HG03457 (cell line): ENCODE measurements around the gene GRIN2B.

ENCODE experiments used
- ATAC-seq: cut with Tn5 transposase; IDR thresholded peaks from one replicate; pipeline ENCODE4 v1.9.1; 2021; ENCODE audit warnings: moderate number of reproducible peaks; ENCODE audit not compliant: unreplicated experiment

GRIN2B gene

DNA sequence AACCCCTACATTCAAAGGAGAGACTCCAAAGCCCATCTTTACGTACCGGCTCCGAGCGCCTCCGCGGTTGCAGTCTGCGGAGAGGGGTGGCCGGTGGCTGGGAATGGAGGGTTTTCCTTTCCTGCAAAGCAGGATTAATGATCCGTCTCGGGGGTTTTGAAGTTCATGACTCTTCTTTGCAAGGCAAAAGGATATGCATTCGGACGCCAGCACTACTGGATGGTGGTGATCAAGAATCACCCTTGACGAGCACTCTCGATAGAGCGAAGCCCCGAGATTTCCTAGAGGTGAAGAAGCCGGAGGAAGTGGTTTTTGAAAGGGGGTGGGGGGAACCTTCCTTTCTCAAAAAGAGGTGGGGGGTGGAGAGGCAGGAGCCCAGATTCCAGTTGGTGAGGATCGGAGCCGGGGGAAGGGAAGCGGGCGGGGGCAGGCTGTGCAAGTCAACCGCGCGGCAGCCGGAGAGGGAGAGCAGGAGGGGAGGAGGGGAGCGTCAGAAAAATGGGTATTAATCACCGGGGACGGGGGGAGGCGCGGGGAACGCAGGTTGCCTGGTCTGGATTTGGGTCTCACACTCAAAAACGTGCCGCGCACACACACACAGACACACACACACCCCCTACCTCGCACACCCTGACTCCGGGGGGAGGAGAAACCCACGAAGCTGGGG, at the start of gene GRIN2B:
Gene GRIN2B (minus strand): TSS at position 307 of the 667 bp plus-strand sequence. CDS start 115,394 bp downstream, outside the sequence.
- ATAC-seq: no peak

GRCh38 chr12:14026537-14026936, 45.1 kb upstream of the GRIN2B start:
- ATAC-seq: no peak

- ATAC-seq: no peak
Measured at GRCh38 chr12:14024591-14024990, 43.2 kb upstream of the GRIN2B start.

DNA sequence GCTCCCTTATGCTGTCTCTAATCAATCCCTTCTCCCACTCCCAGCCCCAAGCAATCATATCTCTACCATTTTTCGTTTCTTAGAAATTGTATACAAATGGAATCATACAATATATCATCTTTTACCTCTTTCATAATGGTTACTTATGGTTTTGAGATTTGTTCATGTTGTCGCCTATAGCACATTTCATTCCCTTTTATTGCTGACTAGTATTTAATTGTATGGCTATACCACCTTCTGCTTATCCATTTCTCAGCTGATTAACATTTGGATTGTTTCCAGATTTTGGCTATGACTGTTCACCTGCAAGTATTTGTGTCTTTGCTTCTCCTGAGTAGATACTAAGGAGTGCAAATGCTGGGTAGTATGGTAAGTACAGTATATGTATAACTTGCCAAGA, 36.7 kb upstream of the GRIN2B start:
- no peak for ATAC-seq

DNA sequence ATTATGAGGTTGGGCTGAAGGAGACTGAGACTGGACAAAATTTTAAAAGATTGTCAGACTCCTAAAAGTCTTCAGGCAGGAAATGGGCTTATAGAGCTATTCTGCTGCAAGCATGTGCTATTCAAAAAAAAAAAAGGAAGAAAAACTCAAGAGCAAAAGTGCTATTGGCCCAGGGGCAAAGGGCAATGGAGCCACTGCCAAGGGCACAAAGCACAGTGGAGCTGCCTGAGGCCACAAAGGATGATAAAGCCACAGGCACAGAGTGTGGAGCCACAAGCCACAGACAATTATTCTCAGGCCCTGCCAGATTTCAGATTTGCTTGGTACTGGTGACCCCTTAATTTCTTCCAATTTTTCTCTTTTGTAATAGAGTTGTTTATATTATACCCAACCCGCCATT, 29.6 kb upstream of the GRIN2B start:
- ATAC-seq: no peak

DNA sequence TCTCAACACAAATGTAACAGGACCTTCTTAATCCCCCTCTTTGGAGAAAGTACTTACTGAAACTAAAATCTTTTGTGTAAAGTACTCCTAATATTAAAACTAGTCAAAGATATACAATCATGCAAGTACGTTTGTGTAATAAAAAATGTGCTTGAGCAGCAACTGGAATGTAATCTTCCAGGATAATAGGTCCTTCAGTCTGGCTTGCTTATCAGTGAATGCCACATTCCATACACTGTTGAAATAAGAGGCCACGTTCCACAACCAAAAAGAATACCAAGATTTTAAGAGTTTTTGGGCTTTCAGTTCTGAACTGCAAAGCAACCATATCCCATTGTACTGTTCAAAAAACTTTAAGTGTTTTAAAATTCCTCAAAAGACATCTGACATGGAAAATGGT, 26.2 kb upstream of the GRIN2B start:
- ATAC-seq: no peak

DNA sequence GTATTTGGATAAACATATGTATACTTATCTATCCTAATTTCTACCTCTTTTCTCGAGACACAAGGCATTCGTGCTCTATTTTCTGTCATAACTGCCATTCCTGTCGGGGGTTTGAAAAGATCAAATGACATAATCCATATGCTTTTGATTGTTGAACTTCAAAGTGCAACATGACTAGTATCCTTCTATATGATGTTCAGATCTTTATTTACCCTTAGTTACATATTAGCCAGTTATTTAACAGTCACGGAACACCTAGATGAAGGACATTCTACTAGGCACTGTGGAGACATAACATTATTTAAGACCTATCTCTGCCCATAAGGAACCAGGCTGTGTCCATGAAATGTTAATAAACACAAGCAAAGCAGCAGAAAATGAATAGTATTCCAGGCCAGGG, 11.2 kb upstream of the GRIN2B start:
- no peak for ATAC-seq

DNA sequence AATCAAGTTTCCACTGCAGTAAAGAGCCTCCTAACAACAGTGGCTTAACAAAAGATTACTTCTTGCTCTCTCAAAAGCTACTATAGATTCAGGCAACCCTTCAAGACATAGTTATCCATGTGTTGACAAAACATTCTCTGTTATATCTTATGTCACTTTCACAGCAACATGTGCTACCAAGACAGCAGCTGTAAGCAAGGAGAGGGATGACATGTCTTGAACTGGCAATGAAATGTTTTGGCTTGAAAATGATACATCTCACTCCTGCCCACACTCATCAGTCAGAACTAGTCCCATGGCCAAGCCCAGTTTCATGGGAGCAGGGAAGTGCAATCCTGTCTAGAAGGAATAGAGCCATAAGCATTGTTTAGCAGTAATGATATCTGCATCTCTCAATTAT, 10.7 kb upstream of the GRIN2B start:
- no peak for ATAC-seq

GRCh38 chr12:13986031-13986430, 4.6 kb upstream of the GRIN2B start:
- no peak for ATAC-seq

DNA sequence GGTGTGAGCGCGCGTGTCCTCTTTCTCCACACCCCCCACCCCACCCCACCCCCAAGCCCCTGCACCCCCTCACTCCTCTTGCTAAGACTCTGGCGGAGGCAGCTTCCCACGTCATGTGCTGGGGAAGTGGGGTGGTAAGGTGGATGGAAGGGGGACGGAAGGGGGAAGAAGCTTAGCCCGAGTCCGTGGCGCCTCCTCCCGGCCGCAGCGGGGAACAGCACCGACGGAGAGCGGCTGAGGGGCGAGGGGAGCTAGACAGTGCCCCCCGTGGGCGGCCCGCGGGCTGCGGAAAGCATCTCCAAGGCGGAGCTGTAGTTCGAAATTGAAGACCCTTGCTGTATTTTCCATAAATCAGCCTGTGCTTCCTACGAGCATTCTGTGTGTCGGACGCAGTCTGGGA, 588 bp upstream of the GRIN2B start:
- ATAC-seq: no peak

DNA sequence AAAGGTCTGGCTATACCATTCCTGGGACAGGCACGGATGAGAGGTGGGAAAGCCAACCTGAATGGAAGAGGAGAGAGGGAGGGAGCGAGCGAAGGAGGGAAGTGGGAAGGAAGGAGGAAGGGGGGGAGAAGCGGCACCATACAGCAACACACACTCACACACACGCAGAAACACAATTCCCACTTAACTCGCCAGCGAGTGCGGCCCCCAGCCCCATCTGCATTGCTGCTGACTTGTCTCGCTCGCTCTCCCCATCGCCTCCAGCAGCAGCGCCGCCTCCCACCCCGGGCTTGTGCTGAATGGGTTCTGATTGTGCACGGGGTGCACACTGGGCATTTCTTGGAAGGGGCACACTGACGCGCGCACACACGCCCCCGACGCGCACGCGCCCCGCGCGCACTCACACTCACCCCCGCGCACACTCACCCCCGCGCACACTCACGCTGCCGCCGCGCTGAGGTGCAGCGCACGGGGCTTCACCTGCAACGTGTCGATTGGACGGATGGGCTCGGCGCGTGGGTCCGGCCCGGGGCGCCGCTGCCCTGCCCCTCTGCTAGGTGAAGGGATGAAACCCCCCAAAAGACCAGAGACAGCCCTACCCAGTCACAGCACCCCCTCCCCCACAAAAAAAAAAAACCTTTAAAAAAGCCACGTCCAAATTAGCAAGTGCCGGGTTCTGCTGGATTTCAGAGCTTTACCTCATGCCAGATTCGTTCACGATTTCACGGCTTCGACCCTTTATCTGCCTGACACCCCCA, 685 bp downstream of the GRIN2B start:
- ATAC-seq: no peak

DNA sequence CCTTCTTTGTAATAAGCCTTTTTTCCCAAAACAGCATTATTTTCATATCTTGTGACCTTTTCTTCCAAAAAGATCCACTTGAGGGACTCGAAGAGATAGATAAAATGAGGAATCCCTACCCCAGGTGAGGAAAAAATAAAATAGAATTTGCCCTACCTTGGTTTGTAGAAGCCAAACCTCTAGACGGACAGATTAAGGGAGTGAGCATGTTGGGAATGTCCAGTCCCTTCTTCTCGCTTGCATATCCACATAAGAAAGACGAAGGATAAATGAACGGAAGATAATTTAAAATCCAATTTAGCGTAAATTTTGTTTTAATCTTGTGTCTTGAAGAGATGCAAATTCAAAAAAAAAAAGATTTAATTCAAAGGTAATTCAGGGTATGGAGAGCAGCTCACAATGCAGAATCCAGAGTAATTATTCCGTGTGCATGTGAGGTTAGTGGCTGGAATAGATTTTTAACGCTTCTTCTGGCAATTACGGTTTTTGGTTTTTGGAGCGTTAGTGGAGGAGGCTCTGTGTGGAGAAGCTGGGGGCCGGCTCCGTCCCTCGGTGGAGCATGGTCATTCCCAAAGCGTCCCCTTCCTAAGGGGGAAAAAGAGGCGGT, 1.5 kb downstream of the GRIN2B start:
- ATAC-seq: no peak

- no peak for ATAC-seq
Measured at GRCh38 chr12:13978876-13979275, 2.5 kb downstream of the GRIN2B start.

GRCh38 chr12:13976880-13977279, 4.5 kb downstream of the GRIN2B start:
- no peak for ATAC-seq

DNA sequence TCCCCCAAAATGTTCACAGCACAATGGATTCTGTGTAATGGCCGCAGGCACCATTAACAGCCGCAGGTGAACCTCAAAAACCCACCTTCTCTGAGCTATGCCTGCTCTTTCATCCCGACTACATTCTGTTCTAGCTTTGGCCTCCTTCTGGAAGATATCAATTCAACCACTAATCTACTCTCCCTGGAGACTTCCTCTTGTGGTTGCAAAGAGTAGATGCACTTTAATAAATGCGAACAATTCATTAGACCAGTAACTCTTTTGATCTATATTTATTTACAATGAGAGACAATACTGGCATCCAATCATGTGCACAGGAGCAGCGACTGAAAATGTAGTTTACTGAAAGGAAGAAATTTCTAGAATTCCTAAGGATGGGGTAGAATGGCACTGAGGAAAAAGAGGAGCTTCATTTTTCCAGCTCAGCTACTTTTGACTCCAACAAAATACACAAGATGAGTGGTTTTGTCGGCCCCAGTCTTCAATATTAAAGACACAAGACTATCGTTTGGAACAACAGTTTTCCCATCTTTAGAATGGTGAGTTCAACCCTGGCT, 5.3 kb downstream of the GRIN2B start:
- no peak for ATAC-seq

GRCh38 chr12:13973996-13974395, 7.4 kb downstream of the GRIN2B start:
- ATAC-seq: no peak

DNA sequence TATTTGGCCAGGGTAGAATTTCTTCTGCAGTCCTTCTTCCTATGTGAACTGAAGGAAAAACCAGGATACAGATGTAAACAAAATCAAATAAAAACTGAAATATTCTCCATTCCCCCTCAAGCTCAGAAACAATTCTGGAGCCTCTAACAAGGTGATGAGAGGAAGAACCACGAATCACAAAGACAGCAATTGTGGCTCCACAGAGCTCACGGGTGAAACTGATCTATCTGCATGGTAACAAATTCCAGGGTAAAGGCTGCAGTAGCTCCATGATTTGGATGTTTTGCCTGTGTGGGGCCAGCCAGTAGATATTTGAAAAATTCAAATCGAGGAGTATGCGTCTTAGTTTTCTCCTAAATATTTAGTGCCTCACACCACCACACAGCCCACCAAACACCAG, 10.6 kb downstream of the GRIN2B start:
- no peak for ATAC-seq

DNA sequence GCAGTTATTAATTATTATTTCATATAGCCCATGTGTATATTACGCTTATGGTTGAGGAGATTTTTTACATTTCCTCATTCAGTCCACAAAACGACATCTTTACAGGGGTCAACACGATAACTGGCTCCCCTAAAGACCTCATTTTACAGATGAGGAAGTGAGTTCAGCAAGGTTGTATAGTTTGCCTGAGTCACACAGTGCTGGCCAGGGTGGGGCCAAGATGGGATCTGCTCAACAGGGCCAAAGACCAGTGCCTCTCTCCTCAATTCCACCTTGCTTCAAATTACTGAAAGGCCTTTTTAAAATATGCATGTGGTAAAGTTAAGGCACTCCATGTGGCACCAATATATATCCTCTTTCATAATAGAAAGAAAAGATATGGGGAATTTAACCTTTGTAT, 13.1 kb downstream of the GRIN2B start:
- no peak for ATAC-seq

DNA sequence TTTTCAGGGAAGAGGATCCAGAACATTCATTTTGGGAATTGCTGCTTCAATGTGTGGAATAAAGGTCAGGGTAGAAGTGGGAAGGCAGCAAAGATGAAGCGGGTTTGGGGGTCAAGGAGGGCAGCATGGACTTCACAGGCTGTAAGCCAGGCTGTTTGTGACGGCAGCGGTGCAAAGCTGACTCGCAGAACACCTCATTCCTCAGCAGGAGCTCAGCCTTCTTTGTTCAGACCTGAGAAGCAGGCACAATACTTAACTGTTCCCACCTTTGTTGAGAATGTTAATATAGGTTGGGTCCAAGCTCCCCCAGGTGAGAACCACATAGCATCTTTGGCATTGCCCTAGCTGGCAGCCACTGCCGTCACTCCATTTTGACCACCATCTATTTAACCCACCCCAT, 16.7 kb downstream of the GRIN2B start:
- ATAC-seq: no peak

GRCh38 chr12:13962699-13963098, 18.7 kb downstream of the GRIN2B start:
- ATAC-seq: no peak

DNA sequence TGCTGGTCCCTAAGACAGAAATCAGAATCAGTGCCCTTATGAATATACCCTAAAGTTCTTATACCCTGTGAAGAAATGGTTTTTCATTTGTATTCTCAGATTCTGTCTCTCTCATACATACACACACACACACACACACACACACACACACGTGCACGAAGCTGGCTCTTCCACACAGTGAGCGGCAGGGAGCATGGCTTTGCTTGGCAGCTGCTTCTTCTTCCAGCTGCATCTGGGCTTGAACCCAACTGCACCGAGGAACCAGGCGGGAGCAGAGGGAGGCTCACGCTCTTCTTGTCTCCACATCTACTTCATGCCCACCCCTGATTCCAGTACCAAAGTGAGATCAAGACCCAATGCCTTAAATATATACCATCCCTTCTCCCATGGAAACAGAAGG, 19.4 kb downstream of the GRIN2B start:
- ATAC-seq: no peak
